B cell (primary cell): ENCODE results near the gene FOLR3. TPM values are rescaled to one million over a fixed set of nuclear protein-coding genes. Genes with fewer than 3 reads are reported as not detected.
"Not testable (repeated sequence)": the region's sequence is repeated elsewhere in the genome, so short reads cannot be mapped to it uniquely, and the experiment has no call there.

Experiments
- ATAC-seq: fragments of 200-7000 bp; cut with Tn5 transposase; one replicate; pipeline ENCODE4 v1.10.0; 2021; ENCODE audit warnings: low read depth, mild to moderate bottlenecking, moderate number of reproducible peaks, moderate library complexity
- CTCF ChIA-PET: fragments of 350-600 bp; sonication (Branson Sonifier 250); formaldehyde crosslinking; loops from one replicate; lab custom pipeline; 2021; ENCODE audit warnings: antibody characterized with exemption, inconsistent platforms; lab: Charles Lee
- POLR2A ChIA-PET: fragments of 350-600 bp; sonication (Branson Sonifier 250); formaldehyde crosslinking; loops from one replicate; lab custom pipeline; 2021; ENCODE audit warnings: antibody characterized with exemption; lab: Charles Lee
- DNase-seq: peaks from one replicate; pipeline ENCODE4 v3.0.0; 2013
- H2AFZ ChIP-seq: 2 replicates; pipeline ENCODE4 v1.6.1; 2012; ENCODE audit warnings: mild to moderate bottlenecking, low read depth, low read length; ENCODE audit not compliant: insufficient read depth, poor library complexity, severe bottlenecking
- H3K27ac ChIP-seq, 2 donors: 1 replicate in 1 of 2; 2 replicates in 1 of 2; pipeline ENCODE4 v1.5.1; 2012 to 2013; ENCODE audit warnings: low read length in 2 of 2, mild to moderate bottlenecking in 2 of 2, moderate library complexity in 1 of 2
- H3K27me3 ChIP-seq, 4 experiments: fragments of 200-600 bp in 1 of 4; sonication (generic) in 1 of 4; replicated peaks in 1 of 4; 1 replicate in 2 of 4; 2 replicates in 2 of 4; pipeline versions ENCODE4 v1.6.1 to v1.7.0; 2013 to 2016; ENCODE audit warnings: low read length in 3 of 4, mild to moderate bottlenecking in 2 of 4, mixed read lengths in 1 of 4, moderate library complexity in 1 of 4; ENCODE audit not compliant: insufficient read depth in 4 of 4, control insufficient read depth in 3 of 4; ENCODE audit errors: control extremely low read depth in 1 of 4
- H3K36me3 ChIP-seq, 2 experiments: replicated peaks in 1 of 2; 1 replicate in 1 of 2; 2 replicates in 1 of 2; pipeline versions ENCODE4 v1.6.1 to v1.7.1; 2013; ENCODE audit warnings: low read length in 1 of 2; ENCODE audit not compliant: insufficient read depth in 2 of 2, control insufficient read depth in 1 of 2; ENCODE audit errors: control extremely low read depth in 1 of 2, extremely low read depth in 1 of 2
- H3K4me1 ChIP-seq, 2 donors: fragments of 200-600 bp in 1 of 2; sonication (generic) in 1 of 2; 1 replicate in 1 of 2; 2 replicates in 1 of 2; pipeline versions ENCODE4 v1.5.1 to v1.6.1; 2013 to 2017; ENCODE audit warnings: low read length in 2 of 2; ENCODE audit not compliant: control insufficient read depth in 2 of 2, insufficient read depth in 2 of 2
- H3K4me2 ChIP-seq: replicated peaks from 2 replicates; pipeline ENCODE3; 2012; ENCODE audit warnings: mild to moderate bottlenecking, low read depth, low read length; ENCODE audit not compliant: poor library complexity, severe bottlenecking
- H3K4me3 ChIP-seq, 5 experiments: fragments of 200-600 bp in 1 of 5; sonication (generic) in 1 of 5; 1 replicate in 3 of 5; 2 replicates in 2 of 5; pipeline versions ENCODE4 v1.5.1 to v1.7.0; 2011 to 2016; ENCODE audit warnings: low read length in 4 of 5, mild to moderate bottlenecking in 4 of 5, low read depth in 2 of 5, control low read depth in 1 of 5, moderate library complexity in 1 of 5; ENCODE audit not compliant: insufficient read depth in 1 of 5; ENCODE audit errors: control extremely low read depth in 1 of 5, extremely low read depth in 1 of 5
- H3K79me2 ChIP-seq: fragments of 200-600 bp; sonication (generic); one replicate; pipeline ENCODE4 v1.6.0; 2016; ENCODE audit warnings: low read length; ENCODE audit not compliant: control insufficient read depth, insufficient read depth
- H3K9ac ChIP-seq: fragments of 200-600 bp; sonication (generic); 2 replicates; pipeline ENCODE4 v1.6.1; 2017; ENCODE audit warnings: mild to moderate bottlenecking, low read length, moderate library complexity
- H3K9me3 ChIP-seq, 3 donors: one replicate each; pipeline versions ENCODE4 v1.6.1 to v1.7.1; 2013; ENCODE audit warnings: low read length in 2 of 3; ENCODE audit not compliant: control insufficient read depth in 2 of 3, insufficient read depth in 1 of 3; ENCODE audit errors: control extremely low read depth in 1 of 3
- H4K20me1 ChIP-seq: 2 replicates; pipeline ENCODE4 v1.6.0; 2012; ENCODE audit warnings: mild to moderate bottlenecking, low read length; ENCODE audit not compliant: insufficient read depth, control insufficient read depth, poor library complexity, severe bottlenecking
- H3K27ac Mint-ChIP-seq: one replicate; pipeline ENCODE4 v1.8.0; 2021; ENCODE audit warnings: mixed read lengths
- H3K27me3 Mint-ChIP-seq: one replicate; pipeline ENCODE4 v1.8.0; 2021; ENCODE audit warnings: mixed read lengths
- H3K4me1 Mint-ChIP-seq: one replicate; pipeline ENCODE4 v1.8.0; 2021; ENCODE audit warnings: mixed read lengths
- H3K4me3 Mint-ChIP-seq: one replicate; pipeline ENCODE4 v1.8.0; 2021; ENCODE audit warnings: mixed read lengths
- H3K9me3 Mint-ChIP-seq: one replicate; pipeline ENCODE4 v1.8.0; 2022; ENCODE audit warnings: mixed read lengths; ENCODE audit not compliant: insufficient read depth
- WGBS: methylation state at CpG from one replicate; pipeline ENCODE4 v1.1.5; 2013; ENCODE audit warnings: missing lambda C conversion rate; ENCODE audit not compliant: insufficient coverage; 5-methylcytosine and 5-hydroxymethylcytosine counted together
- intact Hi-C: fragments of 100-400 bp; cut with micrococcal nuclease; formaldehyde crosslinking; loops from one replicate; pipeline ENCODE4 v1.10.0; 2022
- polyA plus RNA-seq: library from polyadenylated mRNA; depleted of rRNA; stranded (reverse); fragments of >200 nt; gene quantifications from 2 replicates; pipeline ENCODE4 v1.2.3, GENCODE V29; 2012
- total RNA-seq, 2 donors: library from RNA; stranded (reverse); fragments of 120-200 nt in 1 of 2; gene quantifications; 1 replicate in 1 of 2; 2 replicates in 1 of 2; pipeline versions ENCODE4 v1.2.3 to v1.2.4, GENCODE V29; 2013 to 2022

Gene FOLR3
- total and polyA plus RNA-seq, 2 donors (not counting 1 experiment from before 2014, with no cell fraction given) = 0.10 TPM; not detected in 1

DNA sequence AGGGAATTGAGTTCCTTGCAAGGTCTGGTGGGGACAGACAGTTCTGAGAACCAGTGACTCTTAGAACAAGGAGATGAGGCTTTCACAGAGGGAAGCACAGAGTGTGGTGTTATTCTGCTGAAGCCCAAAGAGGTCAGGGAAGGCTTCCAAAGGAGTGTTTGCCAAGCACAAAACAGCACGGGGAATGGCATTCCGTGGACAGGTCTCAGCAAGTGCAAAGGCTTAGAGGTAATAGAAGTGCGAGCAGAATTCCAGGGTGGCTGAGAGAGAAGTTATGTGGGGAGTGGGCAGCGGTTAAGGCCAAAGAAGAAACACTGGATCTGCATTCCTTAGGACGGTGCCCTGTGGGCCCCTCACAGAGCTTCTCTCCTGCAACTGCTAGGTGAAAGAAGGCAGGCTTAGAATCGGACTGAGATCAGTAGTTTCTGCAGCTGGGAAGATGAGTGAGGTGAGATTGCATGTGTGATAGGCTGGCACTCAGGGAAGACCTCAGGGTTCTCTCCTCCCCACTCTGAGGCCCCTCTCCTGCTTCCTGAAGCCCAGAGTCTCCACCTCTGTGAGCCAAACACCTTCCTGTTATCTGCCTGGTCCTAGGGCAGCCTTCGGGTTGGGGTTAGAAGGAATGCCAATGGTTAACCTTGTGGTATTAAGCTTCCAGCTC is 45.5 kb downstream of the FOLR3 start:
- H3K27me3 ChIP-seq = peaks cover 0 to 16% (median 1%) of the 10 kb centered on the region in 4 experiments
- H3K4me1 ChIP-seq, H2AFZ ChIP-seq, intact Hi-C loops, H3K9me3 ChIP-seq, H3K4me1 Mint-ChIP-seq, H3K9ac ChIP-seq, H3K4me3 Mint-ChIP-seq, H3K9me3 Mint-ChIP-seq, H3K79me2 ChIP-seq, POLR2A ChIA-PET, DNase-seq, H3K4me2 ChIP-seq, ATAC-seq, H3K27ac Mint-ChIP-seq, H3K4me3 ChIP-seq, H3K27ac ChIP-seq, H4K20me1 ChIP-seq, H3K36me3 ChIP-seq: not testable (repeated sequence)
- 95% methylated on average over 5 of the region's 7 CpGs for WGBS
- H3K27me3 Mint-ChIP-seq = peaks cover 23% of the 10 kb centered on the region
- CTCF ChIA-PET = interaction anchor here (1.1 to 1.5 kb wide), 5 partner anchors 37 to 156 kb away, joined by 3 to 6 read pairs (median 4); no protein-coding TSS in a partner anchor

DNA sequence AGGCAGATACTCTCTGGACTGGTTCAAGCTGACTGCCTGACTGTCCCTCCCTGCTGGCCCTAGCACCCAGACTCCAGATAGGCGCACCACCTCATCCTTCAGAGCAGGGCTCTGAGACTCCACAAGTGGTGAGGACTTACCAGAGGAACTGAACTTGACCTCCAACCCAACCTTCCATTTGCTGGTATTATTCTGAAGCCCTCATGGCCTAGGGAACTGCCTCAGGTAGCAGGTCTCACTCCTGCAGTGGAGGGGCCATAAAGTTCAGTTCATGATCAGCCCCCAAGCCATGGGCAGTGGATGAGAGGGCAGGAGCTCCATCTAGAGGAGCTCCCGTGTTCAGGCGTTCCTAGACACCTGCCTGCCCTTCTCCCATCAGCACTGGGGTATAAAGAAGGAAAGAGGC is 46.0 kb downstream of the FOLR3 start:
- POLR2A ChIA-PET, H3K9ac ChIP-seq, intact Hi-C loops, H3K4me3 Mint-ChIP-seq, H3K36me3 ChIP-seq, H3K27ac ChIP-seq, H3K4me3 ChIP-seq, ATAC-seq, H3K4me2 ChIP-seq, H2AFZ ChIP-seq, H3K27ac Mint-ChIP-seq, H3K4me1 Mint-ChIP-seq, H3K9me3 Mint-ChIP-seq, H4K20me1 ChIP-seq, H3K4me1 ChIP-seq, DNase-seq, H3K9me3 ChIP-seq, H3K79me2 ChIP-seq: not testable (repeated sequence)
- CTCF ChIA-PET = interaction anchor here (1.1 to 1.5 kb wide), 4 partner anchors 37 to 156 kb away, joined by 3 to 6 read pairs (median 4); no protein-coding TSS in a partner anchor
- WGBS = 100% methylated on average over 1 of the region's 3 CpGs
- H3K27me3 ChIP-seq = peaks cover 0 to 14% (median 1%) of the 10 kb centered on the region in 4 experiments
- H3K27me3 Mint-ChIP-seq = peaks cover 23% of the 10 kb centered on the region
